GM12892 (cell line): ENCODE results near the gene PGAM1.
A peak's percentile ranks its signal among the peaks of the same experiment; 100 is the strongest.

Experiments used
- DNase-seq: peaks from one replicate; pipeline ENCODE4 v3.0.0; 2011; ENCODE audit not compliant: insufficient read length
- FAIRE-seq: peaks from 2 replicates; lab custom pipeline; 2011; peaks lifted over from hg19 to GRCh38; lab: Jason Lieb, UNC
- POLR2A ChIP-seq: IDR thresholded peaks from 2 replicates; pipeline ENCODE4 v1.6.1; 2011; ENCODE audit warnings: low read depth, low read length, control low read depth
- POLR2AphosphoS5 ChIP-seq: IDR thresholded peaks from 2 replicates; pipeline ENCODE4 v1.6.1; 2011; ENCODE audit warnings: low read depth, low read length, control low read depth
- TAF1 ChIP-seq: IDR thresholded peaks from 2 replicates; pipeline ENCODE4 v1.6.1; 2011; ENCODE audit warnings: low read depth, mild to moderate bottlenecking, control low read depth, low read length, borderline replicate concordance

PGAM1 gene

DNA sequence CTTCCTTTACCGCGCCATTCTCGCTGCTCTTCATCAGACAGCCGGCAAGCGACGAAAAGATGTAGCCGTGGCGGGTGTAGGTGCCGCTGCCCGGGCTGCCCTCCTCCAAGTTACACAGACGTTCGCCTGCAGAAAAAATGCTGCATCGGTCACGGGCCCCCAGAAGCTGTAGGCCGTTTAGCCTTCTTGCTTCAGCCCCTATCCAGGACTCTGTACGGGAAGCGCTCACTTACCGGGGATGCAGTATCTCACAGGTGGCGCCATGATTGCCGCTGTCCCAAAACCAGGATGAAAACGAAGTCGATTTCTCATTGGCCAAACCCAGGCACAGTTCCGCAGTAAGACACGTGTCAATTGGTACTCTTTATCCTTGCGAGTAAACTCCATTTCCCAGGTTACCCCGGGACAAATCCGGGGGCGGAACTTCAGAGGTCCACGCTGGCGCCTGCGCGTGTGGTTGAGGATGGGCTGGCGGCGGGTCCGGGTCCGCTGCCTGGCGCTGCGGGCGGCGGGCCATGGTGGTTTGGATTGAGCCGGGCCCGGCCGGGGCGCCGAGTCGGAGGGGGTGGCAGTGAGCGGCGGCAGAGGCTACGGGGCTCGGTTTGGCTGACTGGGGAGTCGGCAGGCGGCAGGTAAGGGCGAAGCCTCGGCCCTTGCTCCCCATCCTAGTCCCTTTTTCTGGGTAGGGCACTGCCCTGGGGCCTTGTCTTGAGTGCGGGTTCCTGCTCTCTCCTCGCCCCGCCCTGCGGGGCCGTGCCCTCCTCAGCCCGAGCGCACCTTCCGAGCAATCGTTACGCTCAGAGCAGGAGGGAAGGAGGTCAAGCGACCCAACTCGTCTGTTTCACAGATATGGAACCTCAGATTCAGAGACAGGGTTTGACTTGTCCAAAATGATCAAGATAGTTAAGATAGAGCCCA is 20.0 kb downstream of the PGAM1 start, which contains the start of the genes EXOSC1 and ZDHHC16:
Gene EXOSC1 (minus strand): TSS at position 285 of the 918 bp plus-strand sequence. CDS start 21 bp downstream, at position 264.
Gene ZDHHC16 (plus strand): TSS at position 454 of the 918 bp plus-strand sequence. CDS start 5,501 bp downstream, outside the sequence.
- DNase-seq = peak; percentile 96
- peak; percentile 99 for FAIRE-seq
- TF ChIP-seq POLR2A = peak; percentile 78
- peak; percentile 85 for TF ChIP-seq POLR2AphosphoS5
- peak; percentile 68 for TF ChIP-seq TAF1

DNA sequence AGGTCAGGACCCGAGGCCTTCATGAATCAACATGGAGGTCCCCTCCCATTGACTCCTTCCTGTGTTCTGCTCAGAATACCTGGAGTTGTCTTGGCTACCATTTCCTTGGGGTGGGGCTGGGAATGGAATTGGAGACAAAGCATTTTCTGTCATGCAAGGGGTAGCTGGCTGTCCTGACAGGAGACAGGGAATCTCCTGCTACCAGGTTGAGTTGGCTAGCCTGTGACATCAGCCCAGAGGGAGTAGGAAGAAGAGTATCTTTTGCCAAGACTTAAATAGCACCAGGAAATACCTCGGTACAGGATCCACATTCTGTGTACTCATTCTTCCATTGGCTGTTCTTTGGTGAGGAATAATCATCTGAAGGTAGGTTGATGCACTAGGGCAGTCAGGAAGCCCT is 24.8 kb downstream of the PGAM1 start:
- DNase-seq (no peak), FAIRE-seq (no peak)
- no peak for TF ChIP-seq TAF1

DNA sequence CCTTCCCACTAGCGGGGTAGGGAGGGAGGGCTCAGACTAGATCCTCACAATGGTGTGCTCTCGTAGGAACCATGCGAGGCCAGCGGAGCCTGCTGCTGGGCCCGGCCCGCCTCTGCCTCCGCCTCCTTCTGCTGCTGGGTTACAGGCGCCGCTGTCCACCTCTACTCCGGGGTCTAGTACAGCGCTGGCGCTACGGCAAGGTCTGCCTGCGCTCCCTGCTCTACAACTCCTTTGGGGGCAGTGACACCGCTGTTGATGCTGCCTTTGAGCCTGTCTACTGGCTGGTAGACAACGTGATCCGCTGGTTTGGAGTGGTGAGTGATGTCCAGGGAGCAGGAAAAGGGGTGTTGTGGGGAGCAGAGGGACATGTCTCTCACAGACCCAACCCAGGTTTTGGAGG is 25.6 kb downstream of the PGAM1 start:
- FAIRE-seq (no peak), DNase-seq (no peak)
- TF ChIP-seq TAF1 = no peak

DNA sequence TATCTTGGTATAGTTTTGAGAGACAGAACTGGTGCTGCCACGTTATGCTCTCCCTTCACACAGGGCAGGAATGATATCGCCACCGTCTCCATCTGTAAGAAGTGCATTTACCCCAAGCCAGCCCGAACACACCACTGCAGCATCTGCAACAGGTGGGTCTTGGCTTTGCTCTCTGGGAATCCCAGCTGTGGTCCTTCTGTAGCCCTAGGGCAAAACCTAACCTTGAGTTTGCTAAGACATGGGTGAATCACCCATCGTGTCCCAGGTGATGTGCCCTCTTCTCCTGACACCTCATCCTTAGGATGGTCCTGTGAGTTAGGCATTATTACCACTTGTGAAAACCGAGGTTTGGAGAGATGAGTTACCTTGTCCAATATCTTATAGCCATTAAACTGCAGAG is 26.4 kb downstream of the PGAM1 start:
- TF ChIP-seq POLR2AphosphoS5 (no peak), POLR2A (no peak), TAF1 (no peak)
- DNase-seq (no peak), FAIRE-seq (no peak)

DNA sequence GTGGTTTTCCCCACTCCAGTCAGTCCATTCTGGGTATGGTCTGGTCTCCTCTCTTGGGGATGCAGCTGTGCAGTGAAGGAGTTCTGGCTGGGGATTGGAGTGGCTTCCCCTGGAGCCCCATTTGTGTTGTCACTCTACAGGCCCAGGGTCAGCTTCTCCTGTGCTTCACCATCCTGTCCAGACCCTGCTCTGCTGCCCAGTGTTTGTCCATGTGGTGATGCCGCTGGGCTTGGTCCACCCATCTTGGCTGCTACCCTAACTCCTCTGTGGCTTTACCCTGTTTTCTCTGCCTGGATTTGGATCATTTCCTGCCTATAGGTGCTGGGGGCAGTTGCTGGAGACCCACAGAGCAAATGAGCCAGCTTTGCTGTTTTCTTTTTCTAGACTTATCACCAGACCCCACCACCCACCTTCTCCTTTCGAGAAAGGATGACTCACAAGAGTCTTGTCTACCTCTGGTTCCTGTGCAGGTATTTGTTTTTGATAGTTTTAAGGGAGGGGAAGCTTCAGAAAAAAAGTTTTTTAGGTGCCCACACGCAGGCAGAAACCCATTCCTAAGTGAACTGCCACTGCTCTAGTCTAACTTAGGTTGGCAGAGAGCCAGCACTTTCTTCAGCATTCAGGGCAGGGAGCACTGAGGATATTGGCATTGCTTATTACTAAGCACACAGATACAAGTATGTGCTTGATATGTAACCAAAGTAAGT is 28.5 kb downstream of the PGAM1 start:
- FAIRE-seq (no peak), DNase-seq (no peak)
- no peak for TF ChIP-seq POLR2A
- no peak for TF ChIP-seq TAF1

DNA sequence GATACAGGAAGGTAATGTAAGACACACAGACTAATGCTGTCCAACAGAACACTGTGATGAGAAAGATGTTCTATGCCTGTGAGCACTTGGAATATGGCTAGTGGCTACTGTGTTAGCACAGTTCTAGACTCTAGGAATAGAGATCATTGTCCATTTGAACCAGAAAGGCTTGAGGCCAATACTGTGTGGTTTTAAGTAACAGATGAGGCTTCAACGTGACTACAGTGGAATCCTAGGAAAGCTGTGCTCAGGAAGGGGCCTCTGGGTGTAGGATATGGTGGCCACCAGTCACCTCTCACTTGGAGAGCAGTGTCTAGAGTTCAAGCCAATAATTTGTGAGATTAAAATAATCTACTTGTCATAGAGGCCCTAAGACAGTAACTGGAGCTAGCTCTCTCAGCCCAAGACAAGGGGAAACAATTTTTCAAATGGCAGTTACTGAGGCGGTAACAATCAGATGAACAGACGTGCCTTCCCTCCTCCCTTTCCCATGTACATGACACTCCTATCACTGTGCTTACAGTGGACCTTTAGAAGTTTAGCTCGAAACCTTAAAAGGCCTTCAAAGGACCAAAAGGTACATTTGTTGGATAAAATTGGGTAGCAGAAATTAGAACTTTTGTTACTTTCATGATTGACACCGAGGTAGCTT is 30.2 kb downstream of the PGAM1 start:
- DNase-seq (no peak), FAIRE-seq (no peak)
- no peak for TF ChIP-seq TAF1
- peak; percentile 0; the same call in 1 of the 2 replicates for TF ChIP-seq POLR2AphosphoS5
- no peak for TF ChIP-seq POLR2A

DNA sequence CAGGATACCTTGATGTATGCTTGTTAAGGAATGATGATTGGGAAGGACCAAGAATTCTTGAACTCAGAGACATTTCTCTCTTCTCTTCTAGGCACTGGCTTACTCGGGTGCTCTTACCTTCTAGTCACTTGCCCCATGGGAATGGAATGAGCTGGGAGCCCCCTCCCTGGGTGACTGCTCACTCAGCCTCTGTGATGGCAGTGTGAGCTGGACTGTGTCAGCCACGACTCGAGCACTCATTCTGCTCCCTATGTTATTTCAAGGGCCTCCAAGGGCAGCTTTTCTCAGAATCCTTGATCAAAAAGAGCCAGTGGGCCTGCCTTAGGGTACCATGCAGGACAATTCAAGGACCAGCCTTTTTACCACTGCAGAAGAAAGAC is 30.7 kb downstream of the PGAM1 start:
- DNase-seq = no peak
- TF ChIP-seq TAF1 (no peak), POLR2A (no peak), POLR2AphosphoS5 (no peak)
- no peak for FAIRE-seq

DNA sequence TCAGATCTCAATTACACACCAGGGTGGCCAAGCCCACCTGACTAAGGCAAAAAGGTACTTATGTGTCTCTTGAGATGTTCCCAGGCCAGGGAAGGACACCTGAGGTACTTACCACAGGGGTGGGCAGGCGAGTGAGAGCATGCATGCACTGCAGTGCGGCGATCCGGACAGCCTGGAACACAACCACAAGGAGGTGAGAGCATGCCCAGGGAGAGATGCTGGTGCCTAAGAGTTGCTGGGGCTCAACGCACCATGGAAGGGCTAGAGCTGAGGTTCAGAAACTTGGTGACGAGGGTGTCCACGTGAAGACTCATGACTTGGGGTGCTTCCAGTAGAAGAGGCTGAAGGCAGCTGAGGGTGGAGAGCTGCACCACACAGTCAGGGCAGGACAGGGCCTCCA is 33.1 kb downstream of the PGAM1 start:
- DNase-seq = no peak
- TF ChIP-seq TAF1 (no peak), POLR2AphosphoS5 (no peak), POLR2A (no peak)
- no peak for FAIRE-seq

DNA sequence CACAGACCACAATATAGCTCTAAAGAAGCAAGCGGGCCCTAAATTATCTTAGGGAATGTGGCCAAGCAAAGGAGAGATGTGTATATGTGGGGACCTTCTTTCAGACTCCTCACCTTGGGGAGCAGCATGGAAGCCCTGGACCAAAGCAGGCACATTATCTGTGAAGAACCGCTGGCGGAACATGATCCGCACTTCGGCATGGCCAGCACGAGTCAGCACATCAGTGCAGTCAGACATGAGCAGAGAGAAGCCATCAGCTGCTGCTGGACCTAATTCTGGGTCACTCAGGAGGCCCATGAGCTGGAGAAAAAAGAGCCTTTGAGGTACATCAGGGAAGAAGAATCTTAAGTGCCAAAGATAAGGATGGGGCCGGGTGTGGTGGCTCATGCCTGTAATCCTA is 33.9 kb downstream of the PGAM1 start:
- DNase-seq = no peak
- TF ChIP-seq POLR2AphosphoS5 (no peak), TAF1 (no peak), POLR2A (no peak)
- no peak for FAIRE-seq

DNA sequence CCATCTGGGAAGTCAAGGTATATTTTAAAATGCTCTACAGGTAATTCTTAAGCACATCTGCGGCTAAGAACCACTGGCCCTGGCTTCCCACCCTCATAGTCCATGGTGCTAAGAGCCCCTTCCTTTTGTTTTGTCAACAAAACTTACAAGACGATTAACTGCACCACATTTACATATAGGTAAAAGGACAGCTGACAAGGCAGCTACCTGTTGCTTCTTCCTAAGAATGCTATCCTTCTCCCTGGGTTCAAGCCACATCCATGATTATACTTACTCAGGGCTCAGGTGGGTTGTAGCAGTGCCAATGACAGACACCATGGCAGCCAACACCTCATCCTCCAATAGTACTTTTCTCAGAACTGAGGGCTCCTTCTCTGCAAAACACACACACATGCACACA is 36.3 kb downstream of the PGAM1 start:
- TF ChIP-seq POLR2AphosphoS5 (no peak), TAF1 (no peak), POLR2A (no peak)
- FAIRE-seq (no peak), DNase-seq (no peak)

DNA sequence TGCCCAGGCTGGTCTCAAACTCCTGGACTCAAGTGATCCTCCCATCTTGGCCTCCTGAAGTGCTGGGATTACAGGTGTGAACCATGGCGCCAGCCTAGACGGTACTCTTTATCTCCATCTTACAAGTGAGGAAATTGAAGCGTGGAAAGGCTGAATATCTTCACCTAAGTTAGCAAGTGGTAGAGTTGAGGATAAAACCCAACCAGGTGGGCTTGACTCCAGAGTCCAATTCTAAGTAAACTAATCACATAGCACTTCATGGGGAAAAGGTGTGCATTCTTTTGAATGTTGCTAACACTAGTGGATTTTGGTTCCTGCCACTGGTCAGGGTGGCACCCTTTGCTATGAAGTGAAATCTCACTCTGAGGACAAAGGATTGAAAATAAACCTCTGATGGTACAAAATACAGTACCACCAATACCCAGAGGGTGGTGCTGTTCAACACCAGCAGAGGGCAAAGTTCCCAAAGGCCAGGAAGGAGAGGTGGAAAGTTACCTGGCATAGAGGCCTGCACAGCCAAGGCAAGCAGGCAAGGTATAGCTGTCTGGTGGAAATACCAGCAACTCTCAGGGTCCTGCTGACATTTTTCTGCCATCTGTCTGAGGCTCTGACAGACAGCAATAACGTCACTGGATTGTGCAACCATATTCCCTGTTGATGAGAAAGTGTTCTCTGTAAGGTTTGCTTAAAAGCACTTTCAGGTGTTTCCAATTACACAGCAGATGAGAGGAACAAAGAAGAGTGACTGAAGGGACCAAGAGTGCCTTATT is 37.6 kb downstream of the PGAM1 start:
- FAIRE-seq = peak; percentile 95
- DNase-seq = no peak
- TF ChIP-seq POLR2A = no peak
- TF ChIP-seq POLR2AphosphoS5 = no peak
- no peak for TF ChIP-seq TAF1
